ENCODE results near the gene CYP19A1.

DNA sequence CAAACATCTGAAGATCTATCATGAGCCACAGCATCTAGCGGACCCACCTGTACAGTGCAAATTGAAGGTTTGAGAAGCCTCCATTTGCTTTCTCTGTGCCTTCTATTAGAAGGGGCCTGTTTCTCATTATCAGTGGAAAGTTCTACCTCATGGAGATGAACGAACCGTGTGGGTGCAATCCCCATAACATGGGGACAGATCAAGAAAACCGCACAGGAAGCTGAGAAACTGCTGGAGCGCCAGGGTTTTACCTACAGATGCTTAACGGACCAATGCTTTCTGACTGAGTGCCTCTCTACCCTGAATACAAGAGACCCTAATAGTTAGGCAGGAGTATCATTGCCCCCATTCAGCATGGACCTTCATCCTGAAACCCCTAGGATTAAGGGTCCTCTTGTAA lies 53.5 kb downstream of the CYP19A1 start:
- TF ChIP-seq POLR2A (IDR thresholded peaks at IDR 0.05; ENCODE audit: low read depth, low read length) (no peak), POLR2AphosphoS5 (IDR thresholded peaks at IDR 0.05; ENCODE audit: low read depth, low read length) (no peak), TAF1 (IDR thresholded peaks at IDR 0.05; ENCODE audit: low read depth, low read length) (no peak), POU2F2 (IDR thresholded peaks at IDR 0.05; ENCODE audit: low read depth, low read length) (no peak), SPI1 (IDR thresholded peaks at IDR 0.05; ENCODE audit: low read depth, low read length) (no peak), PAX5 (IDR thresholded peaks at IDR 0.05; ENCODE audit: insufficient read depth, low read length, severe bottlenecking) (no peak)
